NCI-H460 (cell line): ENCODE measurements around the gene TENT5D. TPM values are rescaled to one million over a fixed set of nuclear protein-coding genes. Genes with fewer than 3 reads are reported as not detected.
"Not testable (repeated sequence)": the region's sequence is repeated elsewhere in the genome, so short reads cannot be mapped to it uniquely, and the experiment has no call there.

Experiments
- DNase-seq: peaks from one replicate; pipeline ENCODE4 v3.0.0-alpha.2; 2016; ENCODE audit warnings: low read depth; ENCODE audit errors: extremely low read depth
- polyA plus RNA-seq: library from polyadenylated mRNA; depleted of rRNA; stranded (reverse); fragments of >200 nt; gene quantifications from 2 replicates; pipeline ENCODE4 v1.2.3, GENCODE V29; 2014; cell fraction: nucleus; rRNA removed
- total RNA-seq: library from RNA; depleted of rRNA; stranded (reverse); fragments of >200 nt; shearing (Covaris generic); gene quantifications from 2 replicates; pipeline ENCODE4 v1.2.3, GENCODE V29; 2014; rRNA removed

The TENT5D gene
- not detected in 2 replicates for total RNA-seq
- not detected in 2 replicates for polyA plus RNA-seq

DNA sequence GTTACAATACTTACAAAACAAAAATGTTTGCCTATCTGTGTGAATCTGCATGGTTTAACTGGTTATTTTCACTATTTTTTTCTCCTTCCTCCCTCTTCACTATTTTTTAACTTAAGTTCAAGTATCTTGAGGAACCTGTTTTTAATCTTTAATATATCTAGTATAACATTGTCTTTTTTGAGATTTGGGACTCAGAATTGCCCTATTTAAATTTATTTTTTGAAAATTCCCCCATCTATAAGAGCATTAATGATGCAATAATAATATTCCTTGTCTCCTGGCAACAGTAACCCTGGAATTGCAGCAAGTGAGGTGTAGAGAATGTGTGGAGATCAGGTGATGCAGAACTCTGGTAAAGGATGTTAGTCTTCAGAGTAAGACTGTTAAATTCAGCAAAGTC lies at the start of gene TENT5D:
TENT5D (plus strand) TSS at position 301 of the 400 bp plus-strand sequence. CDS start 22,093 bp downstream, outside the sequence.
- no peak for DNase-seq

DNA sequence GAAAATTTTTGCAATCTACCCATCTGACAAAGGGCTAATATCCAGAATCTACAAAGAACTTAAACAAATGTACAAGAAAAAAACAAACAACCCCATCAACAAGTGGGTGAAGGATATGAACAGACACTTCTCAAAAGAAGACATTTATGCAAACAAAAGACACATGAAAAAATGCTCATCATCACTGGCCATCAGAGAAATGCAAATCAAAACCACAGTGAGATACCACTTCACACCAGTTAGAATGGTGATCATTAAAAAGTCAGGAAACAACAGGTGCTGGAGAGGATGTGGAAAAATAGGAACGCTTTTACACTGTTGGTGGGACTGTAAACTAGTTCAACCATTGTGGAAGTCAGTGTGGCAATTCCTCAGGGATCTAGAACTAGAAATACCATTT lies 34.6 kb upstream of the TENT5D start:
- DNase-seq = not testable (repeated sequence)

DNA sequence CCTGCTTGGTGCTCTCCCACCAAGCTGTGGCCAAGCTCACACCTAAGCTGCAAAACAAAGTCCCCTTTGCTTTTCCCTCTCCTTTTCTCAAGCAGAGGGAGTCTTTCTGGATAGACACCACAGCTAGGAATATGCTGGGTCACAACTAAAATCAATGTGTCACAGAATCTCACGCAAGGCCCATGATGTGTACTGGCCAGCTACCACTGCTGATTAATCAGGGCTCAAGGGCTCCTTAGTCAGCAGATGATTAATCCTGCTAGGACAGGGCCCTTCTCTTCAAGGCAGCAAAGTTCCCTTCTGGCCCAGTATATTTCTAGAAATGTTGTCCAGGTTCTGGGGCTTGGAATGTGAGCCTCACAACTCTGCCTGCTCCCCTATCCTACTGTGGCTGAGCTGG lies 32.0 kb upstream of the TENT5D start:
- no peak for DNase-seq

DNA sequence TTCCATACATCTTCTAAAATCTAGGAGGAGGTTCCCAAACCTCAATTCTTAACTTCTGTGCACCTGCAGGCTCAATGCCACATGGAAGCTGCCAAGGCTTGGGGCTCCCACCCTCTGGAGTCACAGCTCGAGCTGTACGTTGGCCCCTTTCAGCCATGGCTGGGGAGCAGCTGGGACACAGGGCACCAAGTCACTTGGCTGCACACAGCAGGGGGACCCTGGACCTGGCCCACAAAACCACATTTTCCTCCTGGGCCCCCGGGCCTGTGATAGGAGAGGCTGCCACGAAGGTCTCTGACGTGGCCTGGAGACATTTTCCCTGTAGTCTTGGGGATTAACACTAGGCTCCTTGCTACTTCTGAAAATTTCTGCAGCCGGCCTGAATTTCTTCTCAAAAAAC lies 8.2 kb upstream of the TENT5D start:
- DNase-seq = no peak

DNA sequence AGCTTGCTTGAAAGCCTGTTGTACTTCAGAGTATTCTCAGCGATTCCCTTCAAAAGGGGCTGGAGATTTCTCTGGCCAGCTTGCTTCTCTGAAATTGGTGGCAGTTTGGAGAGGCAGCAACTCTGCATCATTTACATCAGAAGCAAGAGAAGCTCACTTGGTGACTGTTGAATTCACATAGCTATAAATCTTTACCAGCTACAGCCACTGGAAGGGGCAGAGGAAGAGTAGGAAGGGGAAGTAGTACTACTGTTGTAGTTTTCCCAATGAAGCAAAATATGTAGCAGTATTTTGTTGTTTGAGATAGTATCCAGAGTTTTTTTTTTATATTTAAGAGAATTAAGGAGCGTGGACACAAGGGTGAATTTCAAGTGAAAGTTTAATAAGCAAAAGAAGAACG lies 2.8 kb downstream of the TENT5D start:
- DNase-seq = no peak

DNA sequence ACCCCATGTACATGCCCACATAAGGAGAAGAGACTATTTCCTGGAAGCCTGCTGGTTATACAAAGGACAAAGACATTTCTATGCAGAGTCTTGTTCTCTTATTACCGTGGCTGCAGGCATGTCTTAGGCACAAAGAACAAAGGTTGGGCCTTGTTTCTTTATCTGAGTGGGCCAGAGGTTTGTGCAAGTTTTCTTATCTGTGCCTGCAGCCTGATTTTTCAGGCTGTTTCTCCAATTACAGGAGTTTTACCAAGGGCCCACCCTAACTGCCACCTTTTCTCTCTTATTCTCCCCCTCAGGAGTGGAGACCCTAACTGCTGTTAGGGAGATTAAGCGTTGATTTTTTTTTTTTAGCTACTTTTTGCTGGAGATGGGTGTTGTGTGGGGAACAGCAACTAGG lies 3.5 kb downstream of the TENT5D start:
- no peak for DNase-seq

DNA sequence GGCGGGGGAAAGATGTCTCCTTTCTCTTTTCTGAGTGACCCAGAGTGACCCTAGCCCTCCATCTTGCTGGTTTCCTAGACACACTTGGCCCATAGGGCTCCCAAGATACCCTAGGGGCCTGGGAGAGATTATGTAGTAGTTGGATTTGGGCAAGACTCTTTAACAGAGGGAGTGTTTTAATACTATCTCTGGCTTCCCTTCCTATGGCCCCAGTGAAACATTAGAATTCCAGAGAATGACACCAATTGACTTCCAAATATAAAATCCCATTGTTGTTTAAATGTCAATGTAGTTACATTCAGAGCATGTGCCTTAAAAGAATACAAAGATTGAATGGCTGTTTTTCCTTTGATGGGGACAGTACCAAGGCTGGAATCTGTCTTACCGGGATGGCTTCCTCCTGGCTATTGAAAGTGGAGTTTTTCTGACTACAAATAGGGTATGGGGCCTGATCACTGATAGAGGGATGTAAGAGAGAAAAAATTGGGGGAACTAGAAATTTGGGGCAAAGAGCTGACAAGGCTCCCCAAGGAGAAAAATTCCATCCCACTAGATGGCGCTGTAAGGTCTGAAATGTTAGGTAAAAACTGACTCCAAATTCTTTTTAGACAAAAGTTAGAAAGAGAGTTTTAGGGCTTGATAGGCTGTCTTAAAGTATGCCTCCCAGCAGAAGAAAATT lies 10.7 kb downstream of the TENT5D start:
- no peak for DNase-seq

DNA sequence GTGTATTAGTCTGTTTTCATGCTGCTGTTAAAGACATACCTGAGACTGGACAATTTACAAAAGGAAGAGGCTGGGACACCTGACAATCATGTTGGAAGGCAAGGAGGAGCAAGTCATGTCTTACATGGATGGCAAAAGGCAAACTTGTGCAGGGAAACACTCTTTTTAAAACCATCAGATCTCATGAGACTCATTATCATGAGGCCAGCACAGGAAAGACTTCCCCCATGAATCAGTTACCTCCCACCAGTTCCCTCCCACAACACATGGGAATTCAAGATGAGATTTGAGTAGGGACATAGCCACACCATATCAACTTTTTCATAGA lies 11.2 kb downstream of the TENT5D start:
- no peak for DNase-seq

DNA sequence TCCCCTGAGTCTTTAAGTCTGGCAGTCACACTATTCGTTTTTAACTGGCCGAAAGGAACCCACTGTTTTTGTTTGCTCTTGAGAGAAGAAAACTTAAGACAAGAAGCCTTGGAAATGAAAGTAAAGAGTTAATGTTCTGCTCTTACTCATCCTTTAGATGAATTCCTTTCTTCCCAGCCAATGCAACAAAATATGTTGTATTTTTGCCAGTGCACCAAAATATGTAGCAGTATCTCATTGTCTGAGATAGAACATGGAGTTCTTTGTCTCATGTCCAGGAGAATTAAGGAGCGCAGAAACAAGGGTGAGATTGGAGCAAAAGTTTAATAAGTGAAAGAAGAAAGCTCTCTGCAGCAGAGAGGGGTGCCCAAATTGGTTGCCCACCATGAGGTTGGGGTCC lies 12.2 kb downstream of the TENT5D start:
- no peak for DNase-seq

DNA sequence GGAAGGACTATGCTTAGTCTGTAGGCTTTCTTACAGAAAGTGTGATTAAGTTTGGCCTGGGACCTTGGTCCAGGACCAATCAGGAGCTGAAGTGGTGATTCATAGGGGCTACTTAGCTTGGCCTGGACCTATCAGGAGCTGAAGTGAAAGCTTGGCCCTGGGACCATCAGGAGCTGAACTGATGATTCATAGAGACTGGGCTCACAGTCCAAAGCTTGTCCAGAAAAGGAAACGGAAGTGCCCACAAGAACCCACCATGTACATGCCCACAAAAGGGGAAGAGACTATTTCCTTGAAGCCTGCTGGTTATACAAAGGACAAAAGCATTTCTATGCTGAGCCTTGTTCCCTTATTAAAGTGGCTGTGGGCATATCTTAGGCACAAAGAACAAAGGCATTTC lies 12.6 kb downstream of the TENT5D start:
- no peak for DNase-seq

DNA sequence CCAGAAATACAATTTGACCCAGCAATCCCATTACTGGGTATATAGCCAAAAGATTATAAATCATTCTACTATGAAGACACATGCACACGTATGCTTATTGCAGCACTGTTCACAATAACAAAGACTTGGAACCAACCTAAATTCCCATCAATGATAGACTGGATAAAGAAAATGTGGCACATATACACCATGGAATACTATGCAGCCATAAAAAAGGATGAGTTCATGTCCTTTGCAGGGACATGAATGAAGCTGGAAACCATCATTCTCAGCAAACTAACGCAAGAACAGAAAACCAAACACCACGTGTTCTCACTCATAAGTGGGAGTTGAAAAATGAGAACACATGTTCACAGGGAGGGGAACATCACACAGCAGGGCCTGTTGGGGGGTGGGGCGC lies 47.9 kb downstream of the TENT5D start:
- DNase-seq = not testable (repeated sequence)

DNA sequence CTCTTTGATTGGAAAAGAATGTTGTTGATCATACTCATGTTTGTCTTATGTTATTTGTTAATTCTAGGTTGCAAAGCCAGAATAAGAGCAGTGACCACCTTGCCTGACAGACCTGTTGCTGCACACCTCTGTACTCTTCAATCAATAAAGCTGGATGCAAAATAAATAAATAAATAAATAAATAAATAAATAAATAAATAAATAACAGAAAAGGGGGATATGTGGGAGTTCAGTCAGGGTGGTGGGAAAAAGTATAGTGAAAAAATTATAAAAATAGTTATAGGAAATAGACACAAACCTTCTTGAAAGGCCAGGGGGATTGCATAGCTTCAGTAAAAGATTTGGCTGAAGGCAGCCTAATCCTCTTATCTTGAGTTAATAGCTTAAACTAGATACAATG lies 51.3 kb downstream of the TENT5D start:
- DNase-seq = no peak

DNA sequence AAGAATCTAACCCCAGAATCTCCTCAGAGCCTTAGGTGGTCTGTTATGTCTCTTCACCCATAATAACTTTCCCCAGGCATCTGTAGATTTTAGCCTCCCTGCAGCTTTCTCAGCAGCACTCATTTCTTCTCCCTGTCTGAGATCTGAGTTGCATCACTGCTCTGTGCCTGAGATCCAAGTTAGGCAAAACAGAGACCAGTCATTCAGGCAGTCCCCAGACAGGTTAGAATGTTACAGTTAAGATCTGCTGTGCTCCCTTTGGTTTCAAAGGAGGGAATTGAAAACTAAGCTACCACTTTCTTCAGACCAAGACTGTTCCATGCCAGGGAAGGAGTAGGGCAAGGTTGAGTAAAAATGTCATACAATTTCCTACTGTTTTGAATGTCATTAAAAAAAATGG lies 65.3 kb downstream of the TENT5D start:
- DNase-seq = no peak

DNA sequence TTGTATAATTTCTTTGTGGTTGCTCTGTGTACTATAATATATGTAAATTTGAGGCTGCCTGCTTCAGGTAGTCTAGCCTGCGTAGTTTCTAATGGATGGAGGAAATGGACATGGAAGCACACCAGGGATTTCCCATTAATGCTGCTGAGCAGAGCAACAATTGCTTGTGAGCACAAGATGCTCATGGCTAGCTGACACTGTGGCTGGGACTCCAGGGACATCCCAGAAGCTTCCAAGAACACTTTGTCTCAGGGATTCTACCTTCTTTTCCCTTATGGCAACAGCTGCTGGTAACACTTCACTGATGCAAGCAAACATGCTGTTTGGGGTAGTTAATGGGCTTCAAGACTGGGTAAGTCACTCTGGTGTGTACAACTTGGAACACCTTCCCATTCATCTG lies 66.1 kb downstream of the TENT5D start:
- no peak for DNase-seq

DNA sequence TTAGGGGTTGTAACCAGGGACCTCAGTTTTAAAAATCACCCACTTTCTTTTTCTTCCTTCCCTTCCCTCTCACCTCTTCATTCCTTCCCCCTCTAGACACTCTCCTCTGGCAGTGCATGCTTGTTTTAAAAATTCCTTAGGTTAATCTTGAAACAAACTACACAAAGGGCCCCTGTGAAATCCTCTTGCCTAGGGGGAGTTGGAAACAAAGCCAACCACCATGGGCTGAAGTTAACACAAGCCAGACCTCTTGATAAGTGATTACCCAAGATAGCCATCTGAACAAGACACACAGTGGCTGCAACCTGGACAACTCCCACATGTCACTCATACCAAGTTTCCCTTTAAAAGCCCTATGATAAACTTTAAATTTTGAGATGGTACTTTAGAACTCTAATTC lies 68.9 kb downstream of the TENT5D start:
- DNase-seq = no peak
